HG03045 (cell line): ENCODE data around the gene PRSS23.
"Not testable (repeated sequence)": the region's sequence is repeated elsewhere in the genome, so short reads cannot be mapped to it uniquely, and the experiment has no call there.

Source experiments
- ATAC-seq: cut with Tn5 transposase; IDR thresholded peaks from one replicate; pipeline ENCODE4 v1.9.1; 2021; ENCODE audit warnings: mild to moderate bottlenecking, moderate library complexity; ENCODE audit not compliant: unreplicated experiment

Gene PRSS23

DNA sequence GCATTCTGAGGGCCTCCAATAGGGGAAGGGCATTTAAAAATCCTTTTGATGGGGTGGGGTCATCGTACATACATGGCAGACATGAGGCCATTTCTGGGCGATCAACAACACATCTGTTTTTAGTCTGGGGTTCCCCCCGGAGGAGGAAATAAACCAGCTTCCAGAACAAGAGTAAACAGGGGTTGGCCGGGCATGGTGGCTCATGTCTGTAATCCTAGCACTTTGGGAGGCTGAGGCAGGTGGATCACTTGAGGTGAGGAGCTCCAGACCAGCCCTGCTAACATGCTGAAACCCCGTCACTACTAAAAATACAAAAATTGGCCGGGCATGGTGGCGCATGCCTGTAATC lies 12.0 kb downstream of the PRSS23 start:
- no peak for ATAC-seq

DNA sequence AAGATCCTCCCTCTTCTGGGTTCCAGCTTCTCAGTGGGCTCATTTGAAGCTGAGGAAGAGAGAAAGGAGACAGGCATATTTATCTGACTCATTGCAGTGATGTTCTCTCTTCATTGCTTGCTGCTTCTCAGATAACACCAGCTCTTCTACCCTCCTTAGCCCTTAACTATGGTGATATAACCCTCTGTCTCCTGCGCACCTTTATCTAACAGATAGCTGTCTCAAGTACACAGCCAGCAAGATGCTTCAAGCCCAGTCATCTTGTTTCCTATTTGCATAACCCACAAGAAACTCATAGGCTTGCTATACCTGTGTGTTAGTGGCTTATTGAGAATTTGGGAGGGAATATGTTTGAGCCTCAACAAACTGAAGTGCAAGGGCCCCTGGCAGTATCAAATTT lies 12.6 kb downstream of the PRSS23 start:
- ATAC-seq: no peak

DNA sequence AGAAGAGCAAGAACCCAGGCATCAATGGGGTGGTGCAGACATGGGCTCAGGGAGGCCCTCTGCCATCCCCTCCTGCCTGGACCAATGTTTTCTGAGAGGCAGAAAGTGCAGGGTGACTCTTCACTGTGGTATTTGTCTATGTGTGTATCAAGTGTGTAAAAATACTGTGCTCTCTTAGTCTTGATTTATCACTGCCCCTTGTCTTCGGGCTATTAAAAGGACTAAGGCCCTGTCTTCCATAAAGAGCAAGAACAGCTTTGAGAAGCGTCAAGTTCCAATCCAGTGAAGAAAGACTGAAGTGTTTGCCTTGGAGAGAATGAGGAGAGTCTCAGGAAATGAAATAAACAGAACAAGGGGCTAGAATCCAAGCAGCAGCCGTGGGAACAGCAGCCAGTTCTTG lies 14.4 kb downstream of the PRSS23 start:
- no peak for ATAC-seq

DNA sequence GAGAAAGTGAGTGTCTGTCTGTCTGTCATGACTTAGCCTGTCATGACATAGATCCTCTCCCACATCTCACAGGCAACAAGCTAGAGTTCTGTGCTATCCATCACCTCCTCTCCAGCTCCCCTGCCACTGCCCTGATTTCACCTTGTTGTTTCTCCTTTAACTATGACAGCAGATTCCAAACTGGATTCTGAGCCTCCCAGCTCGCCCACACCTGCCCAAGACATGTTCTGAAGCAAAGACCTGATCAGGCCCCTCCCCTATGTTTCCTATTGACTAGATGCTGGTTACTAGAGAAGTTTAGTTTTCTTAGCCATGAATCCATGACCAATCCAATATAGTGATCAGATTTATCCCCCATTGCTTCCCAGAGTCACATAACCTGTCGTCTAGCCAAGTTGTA lies 15.4 kb downstream of the PRSS23 start:
- ATAC-seq: no peak

DNA sequence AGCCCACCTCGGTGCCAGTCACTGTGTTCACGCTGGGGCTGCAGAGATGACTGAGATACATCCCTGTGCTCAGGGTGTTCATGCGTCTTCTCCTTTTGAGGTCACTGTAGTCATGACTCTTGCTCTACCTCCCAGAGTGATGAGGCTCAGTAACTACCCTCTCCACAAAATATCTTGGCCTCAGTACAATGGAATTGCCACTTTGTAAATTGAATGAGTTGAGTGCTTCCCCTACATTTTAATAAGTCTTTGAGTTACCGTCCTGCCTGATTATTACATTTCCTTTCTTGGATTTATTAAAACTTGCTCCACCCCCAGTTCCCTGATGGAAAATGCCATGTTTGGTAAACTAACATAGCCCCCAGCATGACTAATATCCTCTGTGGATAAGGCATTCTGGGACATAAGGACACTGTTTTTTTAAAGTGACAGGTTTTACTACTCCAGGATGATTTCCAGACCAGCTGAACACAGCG lies 15.9 kb downstream of the PRSS23 start:
- no peak for ATAC-seq

DNA sequence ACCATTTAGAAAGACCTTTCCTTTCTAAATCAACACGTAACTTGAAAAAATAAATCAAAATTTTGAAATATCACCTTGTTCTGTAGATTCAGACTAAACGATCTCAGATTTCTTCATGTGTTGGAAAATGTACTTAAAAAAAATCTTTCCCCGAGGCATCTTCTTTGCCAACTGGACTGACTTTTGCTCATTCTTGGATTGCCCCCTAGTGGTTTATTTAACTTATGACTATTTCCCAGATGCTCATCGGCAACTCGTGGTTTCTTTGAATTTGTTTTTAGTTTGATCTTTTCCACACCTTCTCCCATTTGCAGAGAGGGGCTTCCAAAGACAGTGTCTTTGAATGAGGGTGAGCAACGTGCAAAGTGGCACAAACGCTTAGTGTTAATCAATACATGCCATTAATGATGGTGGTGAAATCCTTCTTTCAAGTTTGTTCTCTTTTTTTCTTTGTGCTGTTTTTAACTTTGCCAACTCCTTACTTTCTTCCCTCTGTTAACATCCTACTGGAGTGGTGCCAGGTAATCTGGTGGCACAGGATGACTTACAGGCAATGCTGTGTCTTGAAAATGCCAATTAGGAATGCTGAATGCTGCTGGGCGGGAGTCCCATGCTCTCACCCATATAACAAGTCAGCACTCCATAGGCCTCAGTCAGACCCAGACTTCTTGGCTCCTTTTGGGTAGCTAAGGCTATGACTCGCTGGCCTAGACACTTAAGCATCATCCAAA lies 18.3 kb downstream of the PRSS23 start:
- no peak for ATAC-seq

DNA sequence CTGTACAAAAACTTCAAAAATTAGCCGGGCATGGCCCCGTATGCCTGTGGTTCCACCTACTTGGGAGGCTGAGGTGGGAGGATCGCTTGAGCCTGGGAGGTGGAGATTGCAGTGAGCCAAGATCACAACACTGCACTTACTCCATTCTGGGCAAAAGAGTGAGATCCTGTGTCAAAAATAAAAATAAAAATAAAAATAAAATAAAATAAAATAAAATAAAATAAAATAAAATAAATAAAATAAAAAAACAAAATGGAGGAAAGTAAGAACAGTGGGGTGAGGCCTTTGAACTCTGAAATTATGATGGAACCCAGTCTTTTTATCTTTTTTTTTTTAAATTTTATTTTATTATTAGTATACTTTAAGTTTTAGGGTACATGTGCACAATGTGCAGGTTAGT lies 23.8 kb downstream of the PRSS23 start:
- ATAC-seq: not testable (repeated sequence)

DNA sequence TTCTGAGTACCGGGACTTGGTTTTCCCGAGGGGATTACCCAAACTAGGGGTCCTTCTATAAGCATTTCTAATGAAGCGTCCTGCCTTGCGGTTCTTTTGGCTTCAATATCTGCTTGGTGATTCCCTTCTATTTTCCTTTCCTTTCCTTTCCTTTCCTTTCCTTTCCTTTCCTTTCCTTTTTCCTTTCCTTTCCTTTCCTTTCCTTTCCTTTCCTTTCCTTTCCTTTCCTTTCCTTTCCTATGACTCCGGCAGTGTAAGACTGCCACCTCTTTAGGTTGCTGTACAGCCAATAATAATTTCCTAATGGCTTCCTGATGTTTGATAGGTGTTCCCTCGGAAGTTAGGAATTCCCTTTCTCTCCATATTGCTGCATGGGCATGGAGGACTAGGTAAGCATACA lies 34.0 kb downstream of the PRSS23 start:
- ATAC-seq: not testable (repeated sequence)

DNA sequence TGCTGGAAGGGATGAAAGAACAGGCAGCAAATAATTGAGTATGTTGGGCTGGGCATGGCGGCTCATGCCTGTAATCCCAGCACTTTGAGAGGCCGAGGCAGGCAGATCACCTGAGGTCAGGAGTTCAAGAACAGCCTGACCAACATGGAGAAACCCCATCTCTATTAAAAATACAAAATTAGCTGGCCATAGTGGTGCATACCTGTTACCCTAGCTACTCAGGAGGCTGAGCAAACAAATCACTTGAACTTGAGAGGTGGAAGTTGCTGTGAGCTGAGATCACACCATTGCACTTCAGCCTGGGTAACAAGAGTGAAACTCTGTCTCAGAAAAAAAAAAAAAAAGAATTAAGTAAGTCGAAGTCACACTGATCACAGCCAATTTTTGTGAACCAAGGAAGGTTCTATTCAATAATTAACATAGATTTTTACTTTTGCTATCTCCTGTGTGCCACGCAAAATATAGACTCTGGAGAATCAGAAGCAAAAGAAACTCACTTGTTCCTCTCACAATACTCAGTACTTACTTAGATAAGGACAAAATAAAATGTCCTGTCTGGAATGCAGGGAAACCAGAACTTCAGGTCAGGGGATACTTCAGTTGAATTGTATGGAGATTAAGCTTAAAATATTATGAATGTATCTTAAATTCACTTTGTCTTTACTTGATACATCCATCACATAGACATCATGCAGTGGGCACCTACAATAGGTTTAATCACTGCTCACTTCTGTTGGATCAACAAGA lies 44.6 kb downstream of the PRSS23 start:
- not testable (repeated sequence) for ATAC-seq

DNA sequence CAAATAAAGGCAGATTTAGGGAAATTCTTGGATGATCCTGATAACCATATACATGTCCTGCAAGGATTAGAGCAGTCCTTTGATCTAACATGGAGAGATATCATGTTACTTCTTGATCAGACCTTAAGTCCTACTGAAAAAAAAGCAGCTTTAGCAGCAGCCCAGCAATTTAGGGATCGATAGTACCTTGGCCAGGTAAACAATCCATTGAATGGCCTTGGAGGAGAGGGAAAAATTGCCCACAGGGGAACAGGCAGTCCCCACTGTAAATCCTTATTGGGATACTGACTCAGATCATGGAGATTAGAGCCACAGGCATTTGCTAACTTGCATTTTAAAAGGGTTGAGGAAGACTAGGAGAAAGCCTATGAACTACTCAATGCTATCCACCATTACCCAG lies 47.8 kb downstream of the PRSS23 start:
- no peak for ATAC-seq

DNA sequence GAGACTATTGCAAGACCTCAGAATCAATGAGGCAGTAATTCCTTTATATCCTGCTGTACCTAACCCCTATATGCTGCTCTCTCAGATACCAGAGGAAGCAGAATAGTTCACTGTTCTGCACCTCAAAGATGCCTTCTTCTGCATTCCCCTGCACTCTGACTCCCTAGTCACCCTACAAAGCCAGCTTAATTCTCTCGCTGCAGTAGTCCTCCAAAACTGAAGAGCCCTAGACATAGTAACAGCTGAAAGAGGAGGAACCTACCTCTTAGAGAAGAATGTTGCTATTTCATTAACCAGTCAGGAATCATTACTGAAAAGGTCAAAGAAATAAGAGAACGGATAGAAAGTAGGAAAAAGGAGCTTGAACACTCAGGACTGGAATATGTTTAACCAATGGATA lies 49.3 kb downstream of the PRSS23 start:
- no peak for ATAC-seq
